ENCODE data around the gene RMND5A.
"Not testable (repeated sequence)": the region's sequence is repeated elsewhere in the genome, so short reads cannot be mapped to it uniquely, and the experiment has no call there.

The RMND5A gene

GRCh38 chr2:86734896-86735295 lies 14.8 kb downstream of the RMND5A start:
- not testable (repeated sequence) for H3K4me1 ChIP-seq (ENCODE audit: control insufficient read depth in 1 of 2, insufficient read depth in 1 of 2, low read depth in 1 of 2, low read length in 1 of 2); H3K36me3 ChIP-seq; H3K9me3 ChIP-seq; H3K4me3 ChIP-seq (ENCODE audit: low read depth in 1 of 2, low read length in 1 of 2); H3K27ac ChIP-seq; H3K27me3 ChIP-seq

DNA sequence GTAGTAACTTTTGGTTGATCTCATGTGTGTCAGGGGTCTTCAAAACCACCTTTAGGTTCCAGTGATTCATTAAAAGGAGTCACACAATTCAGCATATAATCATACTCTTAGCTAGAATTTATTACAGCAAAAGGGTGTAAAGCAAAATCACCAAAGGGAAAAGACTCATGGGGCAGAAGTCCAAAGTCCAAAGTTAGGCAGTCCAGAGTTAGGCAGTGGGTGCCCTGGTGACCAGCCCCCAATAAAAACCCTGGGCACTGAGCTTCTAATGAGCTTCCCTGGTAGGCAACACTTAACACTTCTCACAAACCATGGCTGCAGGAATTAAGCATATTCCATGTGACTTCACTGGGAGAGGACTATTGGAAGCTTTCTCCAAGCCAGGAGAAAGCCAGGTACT lies 19.4 kb downstream of the RMND5A start:
- not testable (repeated sequence) for H3K27me3 ChIP-seq; H3K9me3 ChIP-seq; H3K27ac ChIP-seq; H3K4me1 ChIP-seq (ENCODE audit: control insufficient read depth in 1 of 2, insufficient read depth in 1 of 2, low read depth in 1 of 2, low read length in 1 of 2); H3K4me3 ChIP-seq (ENCODE audit: low read depth in 1 of 2, low read length in 1 of 2)
- peaks cover 15% of the 10 kb centered on the region for H3K36me3 ChIP-seq

DNA sequence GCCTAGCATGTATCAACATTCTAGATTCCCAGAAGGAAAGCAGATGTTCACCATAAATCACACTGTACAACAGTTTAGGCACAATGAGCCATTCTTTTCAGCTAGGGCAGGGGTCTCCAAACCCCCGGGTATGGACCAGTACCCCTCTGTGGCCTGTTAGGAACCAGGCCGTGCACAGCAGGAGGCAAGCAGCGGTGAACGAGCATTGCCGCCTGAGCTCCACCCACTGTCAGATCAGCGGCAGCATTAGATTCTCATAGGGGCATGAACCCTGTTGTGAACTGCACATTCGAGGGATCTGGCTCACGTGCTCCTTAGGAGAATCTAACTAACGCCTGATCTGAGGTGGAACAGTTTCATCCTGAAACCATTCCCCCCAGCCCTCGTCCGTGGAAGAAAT lies 19.8 kb downstream of the RMND5A start:
- H3K27ac ChIP-seq; H3K4me3 ChIP-seq (ENCODE audit: low read depth in 1 of 2, low read length in 1 of 2); H3K4me1 ChIP-seq (ENCODE audit: control insufficient read depth in 1 of 2, insufficient read depth in 1 of 2, low read depth in 1 of 2, low read length in 1 of 2); H3K9me3 ChIP-seq; H3K27me3 ChIP-seq: not testable (repeated sequence)
- peaks cover 17% of the 10 kb centered on the region for H3K36me3 ChIP-seq

DNA sequence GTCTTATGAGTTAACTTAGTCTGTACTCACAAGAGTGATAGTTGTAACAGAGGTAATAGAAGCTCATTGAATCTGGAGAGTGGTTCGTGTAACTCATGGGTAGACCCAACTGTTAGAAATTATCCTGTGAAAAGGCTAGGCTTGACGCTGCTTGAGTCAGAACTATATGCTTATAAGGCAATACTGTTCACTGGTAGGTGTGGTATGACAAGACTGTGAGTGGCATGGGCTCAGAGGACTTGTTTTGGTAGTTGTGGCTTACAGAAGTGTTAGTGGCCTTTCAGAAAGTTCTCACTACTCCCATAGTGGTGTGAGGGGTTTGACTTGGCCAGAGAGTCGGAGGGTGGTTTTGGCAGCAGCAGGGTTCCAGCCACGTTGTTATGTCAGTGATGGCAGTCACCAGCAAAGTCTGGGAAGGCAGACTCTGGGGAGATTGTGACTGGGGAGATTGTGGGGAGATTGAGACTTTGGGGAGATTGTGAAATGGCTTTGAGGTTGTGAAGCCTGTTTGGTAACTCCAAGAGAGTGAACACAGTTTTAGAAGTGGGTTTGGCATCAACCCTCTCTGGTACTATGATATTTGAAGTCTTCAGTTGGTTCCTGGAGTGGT lies 21.9 kb downstream of the RMND5A start:
- not testable (repeated sequence) for H3K4me3 ChIP-seq (ENCODE audit: low read depth in 1 of 2, low read length in 1 of 2); H3K27ac ChIP-seq; H3K27me3 ChIP-seq; H3K4me1 ChIP-seq (ENCODE audit: control insufficient read depth in 1 of 2, insufficient read depth in 1 of 2, low read depth in 1 of 2, low read length in 1 of 2); H3K9me3 ChIP-seq
- H3K36me3 ChIP-seq: peaks cover 34% of the 10 kb centered on the region

- Histone ChIP-seq H3K4me3 (ENCODE audit: low read depth in 1 of 2, low read length in 1 of 2) (no peak overlapping the region), H3K27ac (no peak overlapping the region), H3K27me3 (no peaks in the 10 kb centered on the region), H3K4me1 (ENCODE audit: control insufficient read depth in 1 of 2, insufficient read depth in 1 of 2, low read depth in 1 of 2, low read length in 1 of 2) (peaks cover 6 to 11% of the 10 kb centered on the region in 2 experiments), H3K9me3 (no peaks in the 10 kb centered on the region), H3K36me3 (peaks cover 36% of the 10 kb centered on the region)
- TF ChIP-seq CTCF (IDR thresholded peaks at IDR 0.05): no peak
Observed at GRCh38 chr2:86744152-86744551, 24.1 kb downstream of the RMND5A start.

DNA sequence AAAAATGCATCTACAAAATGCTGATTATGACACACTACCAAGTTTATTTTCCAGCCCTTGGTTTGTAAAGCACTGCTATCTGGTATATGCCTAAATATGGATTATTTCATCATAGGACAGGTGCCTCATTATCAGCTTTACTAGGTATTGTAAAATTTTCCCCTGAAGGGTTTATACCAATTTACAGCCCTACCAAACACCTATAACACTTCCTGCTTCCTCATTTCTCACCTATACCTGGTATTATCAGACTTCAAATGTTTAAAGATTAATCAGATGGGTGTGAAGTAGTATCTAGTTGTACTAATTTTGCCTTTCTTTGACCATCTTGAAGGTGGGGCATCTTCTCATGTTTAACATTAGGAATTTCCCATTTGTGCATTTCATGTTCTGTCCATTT lies 26.8 kb downstream of the RMND5A start:
- H3K4me1 ChIP-seq (ENCODE audit: control insufficient read depth in 1 of 2, insufficient read depth in 1 of 2, low read depth in 1 of 2, low read length in 1 of 2): peaks cover 6 to 11% of the 10 kb centered on the region in 2 experiments
- H3K27ac ChIP-seq: peak overlapping the region; percentile 37
- H3K4me3 ChIP-seq (ENCODE audit: low read depth in 1 of 2, low read length in 1 of 2): no peak overlapping the region
- TF ChIP-seq CTCF (IDR thresholded peaks at IDR 0.05): no peak
- H3K9me3 ChIP-seq: no peaks in the 10 kb centered on the region
- no peaks in the 10 kb centered on the region for H3K27me3 ChIP-seq
- peaks cover 44% of the 10 kb centered on the region for H3K36me3 ChIP-seq

DNA sequence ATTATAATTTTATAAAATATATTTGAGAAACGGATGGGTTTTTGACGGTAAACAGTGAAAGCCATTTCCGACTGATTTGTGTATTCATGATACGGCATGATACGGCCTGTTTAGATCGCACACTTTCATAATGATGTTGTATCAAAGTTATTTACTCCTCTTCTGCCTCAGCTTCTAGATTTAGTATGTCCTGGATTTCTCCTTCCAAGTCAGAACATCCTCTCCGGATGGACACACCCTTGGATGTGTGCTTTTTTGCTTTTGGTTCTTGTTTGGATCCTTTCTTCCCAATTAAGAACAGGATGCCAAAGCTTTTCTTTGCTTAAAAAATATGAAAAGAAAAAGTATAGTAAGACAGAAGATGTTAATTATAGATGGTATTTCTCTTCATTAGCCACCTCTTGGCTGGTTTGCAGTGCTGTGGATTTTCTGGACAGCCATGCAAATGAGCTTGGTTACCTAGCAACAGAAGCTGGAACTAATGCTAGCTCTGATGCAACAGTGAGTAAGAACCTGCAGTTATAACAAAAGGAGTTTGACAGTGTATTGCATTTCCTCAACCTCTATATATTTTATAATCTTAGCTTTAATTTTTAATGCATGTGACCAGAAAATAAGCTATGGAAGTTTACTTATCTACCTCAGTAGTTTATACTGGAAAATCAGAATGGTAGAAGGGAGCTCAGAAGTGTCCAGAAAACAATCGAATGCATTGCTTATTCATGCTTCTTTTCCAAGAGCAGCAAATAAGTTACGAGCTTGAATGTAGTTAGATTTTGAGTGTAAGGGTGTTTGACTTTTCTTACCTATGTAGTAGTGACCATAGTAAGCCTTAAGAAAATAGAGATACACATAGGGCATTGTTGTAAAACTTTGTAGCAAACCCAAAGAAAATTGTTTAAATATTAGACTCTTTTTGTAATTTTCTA lies 27.9 kb downstream of the RMND5A start:
- Histone ChIP-seq H3K9me3 (no peaks in the 10 kb centered on the region), H3K36me3 (peaks cover 52% of the 10 kb centered on the region)
- no peak for TF ChIP-seq CTCF (IDR thresholded peaks at IDR 0.05)

More for the DNA sequence above, 27.9 kb downstream of the RMND5A start:
- no peak overlapping the region for H3K4me3 ChIP-seq (ENCODE audit: low read depth in 1 of 2, low read length in 1 of 2)
- H3K4me1 ChIP-seq (ENCODE audit: control insufficient read depth in 1 of 2, insufficient read depth in 1 of 2, low read depth in 1 of 2, low read length in 1 of 2): peaks cover 6 to 9% of the 10 kb centered on the region in 2 experiments
- no peaks in the 10 kb centered on the region for H3K27me3 ChIP-seq
- H3K27ac ChIP-seq: no peak overlapping the region
